HepG2 (cell line): ENCODE measurements around the gene PKP1. TPM values are rescaled to one million over a fixed set of nuclear protein-coding genes. Genes with fewer than 3 reads are reported as not detected.

Experiments used
- ATAC-seq: fragments of 200-7000 bp; cut with Tn5 transposase; 3 replicates; pipeline ENCODE4 v1.9.1; 2020; ENCODE audit warnings: mild to moderate bottlenecking, moderate library complexity
- BruUV-seq: library from RNA; stranded (reverse); fragments of 400-500 nt; replicated peaks from 2 replicates; lab custom pipeline; 2021; lab: Mats Ljungman, UMichigan
- CTCF ChIA-PET: fragments of 300-600 bp; formaldehyde crosslinking; extraction: SDS; loops from one replicate; lab custom pipeline; 2021; ENCODE audit warnings: low total read pairs, inconsistent platforms, low intra/inter-chr PET ratio; lab: Yijun Ruan, JAX
- POLR2A ChIA-PET: fragments of 350-600 bp; sonication (Branson Sonifier 250); formaldehyde crosslinking; loops from one replicate; lab custom pipeline; 2020; ENCODE audit warnings: antibody characterized with exemption, inconsistent platforms; lab: Yijun Ruan, JAX
- DNase-seq: peaks from one replicate; pipeline ENCODE4 v3.0.0-alpha.2; 2015; ENCODE audit warnings: low spot score
- FAIRE-seq: peaks from 3 replicates; lab custom pipeline; 2011; peaks lifted over from hg19 to GRCh38; lab: Jason Lieb, UNC
- H2AFZ ChIP-seq: one replicate; pipeline ENCODE4 v1.6.1; 2011; ENCODE audit warnings: low read length, inconsistent platforms
- H3K27ac ChIP-seq: fragments of 300-600 bp; 3 replicates; pipeline ENCODE4 v1.8.0; 2011; ENCODE audit warnings: mixed run types, mild to moderate bottlenecking, mixed read lengths, low read length, inconsistent platforms; ENCODE audit not compliant: insufficient read depth; ENCODE audit errors: extremely low read length
- H3K27me3 ChIP-seq, 2 experiments: fragments of 200-600 bp in 1 of 2; 2 replicates in 1 of 2; 3 replicates in 1 of 2; pipeline versions ENCODE4 v1.6.0 to v1.8.0; 2011; ENCODE audit warnings: low read length in 2 of 2, mild to moderate bottlenecking in 2 of 2, moderate library complexity in 2 of 2, inconsistent platforms in 1 of 2; ENCODE audit not compliant: insufficient read depth in 2 of 2, control insufficient read depth in 1 of 2
- H3K36me3 ChIP-seq, 2 experiments: fragments of 200-600 bp in 1 of 2; replicated peaks in 1 of 2; 2 replicates in 1 of 2; 3 replicates in 1 of 2; pipeline versions ENCODE4 v1.5.1 to v1.8.0; 2011; ENCODE audit warnings: low read length in 2 of 2, inconsistent platforms in 1 of 2; ENCODE audit not compliant: insufficient read depth in 2 of 2, control insufficient read depth in 1 of 2
- H3K4me1 ChIP-seq: 2 replicates; pipeline ENCODE4 v1.5.1; 2012; ENCODE audit warnings: low read length, inconsistent platforms; ENCODE audit not compliant: insufficient read depth
- H3K4me2 ChIP-seq: 2 replicates; pipeline ENCODE4 v1.6.0; 2011; ENCODE audit warnings: low read depth, low read length, inconsistent platforms
- H3K4me3 ChIP-seq, 3 experiments: fragments of 200-600 bp in 1 of 3; sonication (generic), shearing (Covaris generic) in 1 of 3; replicated peaks in 1 of 3; 2 replicates each; pipeline ENCODE4 v1.5.1; 2011 to 2016; ENCODE audit warnings: low read length in 3 of 3, inconsistent platforms in 2 of 3, low read depth in 2 of 3, mild to moderate bottlenecking in 2 of 3, control low read depth in 1 of 3, mixed read lengths in 1 of 3; ENCODE audit not compliant: insufficient read depth in 1 of 3
- H3K79me2 ChIP-seq: one replicate; pipeline ENCODE4 v1.6.1; 2011; ENCODE audit warnings: low read length, inconsistent platforms; ENCODE audit not compliant: insufficient read depth
- H3K9ac ChIP-seq: 2 replicates; pipeline ENCODE4 v1.6.0; 2011; ENCODE audit warnings: mild to moderate bottlenecking, low read depth, low read length, inconsistent platforms; ENCODE audit not compliant: insufficient read depth
- H3K9me3 ChIP-seq: 2 replicates; pipeline ENCODE4 v1.5.1; 2012; ENCODE audit warnings: mild to moderate bottlenecking, low read length
- H4K20me1 ChIP-seq: 2 replicates; pipeline ENCODE4 v1.6.0; 2011; ENCODE audit warnings: inconsistent platforms, mild to moderate bottlenecking, low read length, moderate library complexity; ENCODE audit not compliant: insufficient read depth
- ARID2 ChIP-seq: sonication (generic); formaldehyde crosslinking; IDR thresholded peaks from 2 replicates; pipeline ENCODE4 v1.8.1; 2022; ENCODE audit warnings: mild to moderate bottlenecking, missing genetic modification reagents, borderline replicate concordance
- ATAD3A ChIP-seq: sonication (generic); formaldehyde crosslinking; IDR thresholded peaks from 2 replicates; pipeline ENCODE4 v1.4.0; 2020; ENCODE audit warnings: missing genetic modification reagents
- MBNL3 ChIP-seq: fragments of 250-450 bp; sonication (Bioruptor Pico); conservative IDR thresholded peaks from 2 replicates; pipeline ENCODE4 v1.8.0; 2022; ENCODE audit warnings: mild to moderate bottlenecking, inconsistent platforms
- MLXIP ChIP-seq: sonication (generic); formaldehyde crosslinking; IDR thresholded peaks from 2 replicates; pipeline ENCODE4 v1.9.0; 2021; ENCODE audit warnings: missing genetic modification reagents, borderline replicate concordance
- MXI1 ChIP-seq: IDR thresholded peaks from 3 replicates; pipeline ENCODE4 v1.6.1; 2012; ENCODE audit warnings: low read depth, low read length, inconsistent platforms, borderline replicate concordance
- POLR2AphosphoS2 ChIP-seq: IDR thresholded peaks from 2 replicates; pipeline ENCODE4 v1.6.1; 2011; ENCODE audit warnings: low read depth, low read length, improper control_type of control experiment
- RAD21 ChIP-seq: fragments of 450-650 bp; formaldehyde crosslinking; IDR thresholded peaks from 2 replicates; pipeline ENCODE4 v1.5.0; 2020; ENCODE audit warnings: mild to moderate bottlenecking
- RBAK ChIP-seq: sonication (generic); formaldehyde crosslinking; IDR thresholded peaks from 2 replicates; pipeline ENCODE4 v1.5.1; 2020; ENCODE audit warnings: mild to moderate bottlenecking, missing genetic modification reagents
- SRSF1 ChIP-seq: fragments of 200-400 bp; formaldehyde crosslinking; optimal IDR thresholded peaks from 2 replicates; pipeline ENCODE3; 2017; ENCODE audit warnings: mild to moderate bottlenecking, low read depth, low read length, moderate library complexity
- TRIM24 ChIP-seq: sonication (generic); formaldehyde crosslinking; IDR thresholded peaks from 2 replicates; pipeline ENCODE4 v1.8.0; 2022; ENCODE audit warnings: mild to moderate bottlenecking, missing genetic modification reagents
- ZFP1 ChIP-seq: IDR thresholded peaks from 2 replicates; pipeline ENCODE4 v1.6.1; 2016
- ZFX ChIP-seq: sonication (generic); formaldehyde crosslinking; IDR thresholded peaks from 2 replicates; pipeline ENCODE4 v1.4.0; 2020; ENCODE audit warnings: mild to moderate bottlenecking, low read depth, missing genetic modification reagents, moderate library complexity
- ZMYM3 ChIP-seq: sonication (generic); formaldehyde crosslinking; IDR thresholded peaks from 2 replicates; pipeline ENCODE4 v1.5.1; 2020; ENCODE audit warnings: mild to moderate bottlenecking, missing genetic modification reagents
- ZNF510 ChIP-seq: sonication (generic); formaldehyde crosslinking; IDR thresholded peaks from 2 replicates; pipeline ENCODE4 v1.4.0; 2020; ENCODE audit warnings: low read depth, mild to moderate bottlenecking, missing genetic modification reagents
- ZNF720 ChIP-seq: sonication (generic); formaldehyde crosslinking; IDR thresholded peaks from 2 replicates; pipeline ENCODE4 v1.4.0; 2020; ENCODE audit warnings: missing genetic modification reagents
- ZNF761 ChIP-seq: sonication (generic); formaldehyde crosslinking; conservative IDR thresholded peaks from 2 replicates; pipeline ENCODE4 v1.4.0; 2020; ENCODE audit warnings: mild to moderate bottlenecking, missing genetic modification reagents
- WGBS: methylation state at CpG from one replicate; pipeline ENCODE4 v1.1.6; 2017; ENCODE audit warnings: low lambda C conversion rate; 5-methylcytosine and 5-hydroxymethylcytosine counted together
- in situ Hi-C: cut with HindIII; loops from 2 replicates; pipeline ENCODE4 v1.10.0; 2017; ENCODE audit warnings: low pct_unique_long_range_greater_than_20kb; ENCODE audit not compliant: extremely low pct_ligation_motif_present
- intact Hi-C: fragments of 100-400 bp; cut with micrococcal nuclease; formaldehyde crosslinking; loops from one replicate; pipeline ENCODE4 v1.10.0; 2022; ENCODE audit not compliant: unreplicated experiment
- polyA plus RNA-seq, 8 experiments: library from polyadenylated mRNA; depleted of rRNA in 3 of 8; stranded (reverse) in 7 of 8; unstranded in 1 of 8; fragments of >200 nt; fragmentation: Illumina TruSeq in 4 of 8; extraction: Trizol in 4 of 8; gene quantifications; 2 replicates each; pipeline versions ENCODE4 v1.2.1 to v1.2.3, GENCODE V29; 2011 to 2016; ENCODE audit warnings: low read depth in 4 of 8, missing spikeins in 1 of 8, mixed read lengths in 1 of 8; ENCODE audit not compliant: insufficient read depth in 1 of 8
- total RNA-seq, 5 experiments: library from RNA; depleted of rRNA; stranded (reverse); fragments of >200 nt; fragmentation: Illumina TruSeq; extraction: Trizol; gene quantifications; 2 replicates each; pipeline ENCODE4 v1.2.3, GENCODE V29; 2016; ENCODE audit warnings: low read depth in 1 of 5
- TF ChIP-seq, protein P1 (sequence below): sonication (generic); formaldehyde crosslinking; IDR thresholded peaks from 2 replicates; pipeline ENCODE4 v1.4.0; 2020; ENCODE audit warnings: mild to moderate bottlenecking, missing genetic modification reagents
- TF ChIP-seq, protein P2 (sequence below): sonication (generic); formaldehyde crosslinking; IDR thresholded peaks from 2 replicates; pipeline ENCODE4 v1.4.0; 2020; ENCODE audit warnings: mild to moderate bottlenecking, missing genetic modification reagents
- TF ChIP-seq, protein P3 (sequence below): sonication (generic); formaldehyde crosslinking; IDR thresholded peaks from 2 replicates; pipeline ENCODE4 v1.8.0; 2022; ENCODE audit warnings: mild to moderate bottlenecking, missing genetic modification reagents; ENCODE audit not compliant: insufficient replicate concordance

PKP1 gene
- total and polyA plus RNA-seq, 2 of the 13 experiments (the other 11 are each of a cell fraction or from before 2014, with no cell fraction given), result not detected

GRCh38 chr1:201251851-201252430 lies 31.4 kb upstream of the PKP1 start (continued):
- TF ChIP-seq, protein P1, sequence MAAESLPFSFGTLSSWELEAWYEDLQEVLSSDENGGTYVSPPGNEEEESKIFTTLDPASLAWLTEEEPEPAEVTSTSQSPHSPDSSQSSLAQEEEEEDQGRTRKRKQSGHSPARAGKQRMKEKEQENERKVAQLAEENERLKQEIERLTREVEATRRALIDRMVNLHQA (CRISPR knock-in tag), result no peak
- no peak for TF ChIP-seq MBNL3 (CRISPR knock-in tag)
- no peak for TF ChIP-seq SRSF1
- no peak for TF ChIP-seq ZNF720 (CRISPR knock-in tag)
- no peak for TF ChIP-seq MXI1

GRCh38 chr1:201252944-201253371 lies 30.3 kb upstream of the PKP1 start:
- CTCF ChIA-PET, result no interaction called here

More at GRCh38 chr1:201252944-201253371, 30.3 kb upstream of the PKP1 start:
- WGBS, result 3% methylated on average over 4 of the region's 6 CpGs
- TF ChIP-seq ATAD3A (CRISPR knock-in tag), result no peak
- no peak for TF ChIP-seq ZNF761 (CRISPR knock-in tag)
- TF ChIP-seq POLR2AphosphoS2, result no peak
- TF ChIP-seq, protein P2, sequence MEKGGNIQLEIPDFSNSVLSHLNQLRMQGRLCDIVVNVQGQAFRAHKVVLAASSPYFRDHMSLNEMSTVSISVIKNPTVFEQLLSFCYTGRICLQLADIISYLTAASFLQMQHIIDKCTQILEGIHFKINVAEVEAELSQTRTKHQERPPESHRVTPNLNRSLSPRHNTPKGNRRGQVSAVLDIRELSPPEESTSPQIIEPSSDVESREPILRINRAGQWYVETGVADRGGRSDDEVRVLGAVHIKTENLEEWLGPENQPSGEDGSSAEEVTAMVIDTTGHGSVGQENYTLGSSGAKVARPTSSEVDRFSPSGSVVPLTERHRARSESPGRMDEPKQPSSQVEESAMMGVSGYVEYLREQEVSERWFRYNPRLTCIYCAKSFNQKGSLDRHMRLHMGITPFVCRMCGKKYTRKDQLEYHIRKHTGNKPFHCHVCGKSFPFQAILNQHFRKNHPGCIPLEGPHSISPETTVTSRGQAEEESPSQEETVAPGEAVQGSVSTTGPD (CRISPR knock-in tag), result no peak
- TF ChIP-seq ARID2 (CRISPR knock-in tag), result no peak
- TF ChIP-seq RAD21 (CRISPR knock-in tag), result no peak
- TF ChIP-seq RBAK (CRISPR knock-in tag), result no peak
- TF ChIP-seq TRIM24 (CRISPR knock-in tag), result no peak
- TF ChIP-seq ZNF510 (CRISPR knock-in tag), result no peak
- no peak for TF ChIP-seq ZFP1
- TF ChIP-seq, protein P3, sequence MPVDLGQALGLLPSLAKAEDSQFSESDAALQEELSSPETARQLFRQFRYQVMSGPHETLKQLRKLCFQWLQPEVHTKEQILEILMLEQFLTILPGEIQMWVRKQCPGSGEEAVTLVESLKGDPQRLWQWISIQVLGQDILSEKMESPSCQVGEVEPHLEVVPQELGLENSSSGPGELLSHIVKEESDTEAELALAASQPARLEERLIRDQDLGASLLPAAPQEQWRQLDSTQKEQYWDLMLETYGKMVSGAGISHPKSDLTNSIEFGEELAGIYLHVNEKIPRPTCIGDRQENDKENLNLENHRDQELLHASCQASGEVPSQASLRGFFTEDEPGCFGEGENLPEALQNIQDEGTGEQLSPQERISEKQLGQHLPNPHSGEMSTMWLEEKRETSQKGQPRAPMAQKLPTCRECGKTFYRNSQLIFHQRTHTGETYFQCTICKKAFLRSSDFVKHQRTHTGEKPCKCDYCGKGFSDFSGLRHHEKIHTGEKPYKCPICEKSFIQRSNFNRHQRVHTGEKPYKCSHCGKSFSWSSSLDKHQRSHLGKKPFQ, result no peak
- no peak for TF ChIP-seq MLXIP (CRISPR knock-in tag)
- no peak for TF ChIP-seq ZMYM3
- TF ChIP-seq ZFX (CRISPR knock-in tag), result no peak
- POLR2A ChIA-PET, result no interaction called here
- Histone ChIP-seq H4K20me1 (no peaks in the 10 kb centered on the region; the same call in 1 of the 2 replicates), H3K9ac (no peak overlapping the region), H3K4me1 (no peaks in the 10 kb centered on the region), H3K9me3 (no peaks in the 10 kb centered on the region), H2AFZ (no peak overlapping the region), H3K79me2 (no peaks in the 10 kb centered on the region), H3K4me2 (no peak overlapping the region), H3K36me3 (no peaks in the 10 kb centered on the region), H3K27ac (no peak overlapping the region), H3K27me3 (peaks cover 3 to 7% of the 10 kb centered on the region in 2 experiments; a peak in 4 of 5 replicates), H3K4me3 (no peak overlapping the region)
- DNase-seq (no peak), FAIRE-seq (no peak), ATAC-seq (no peak)
- intact Hi-C loops, result no loop called here
- in situ Hi-C loops, result no loop called here
- no TSS peak for BruUV-seq
